GM12874 (cell line): ENCODE data around the gene SPTB.

Experiments
- CTCF ChIP-seq: IDR thresholded peaks from 2 replicates; pipeline ENCODE4 v1.5.1; 2011; ENCODE audit warnings: low read depth, mild to moderate bottlenecking, control low read depth, low read length, moderate library complexity; ENCODE audit not compliant: insufficient read depth

The SPTB gene

GRCh38 chr14:64704143-64704742 lies 175.5 kb downstream of the SPTB start, which contains the start of gene PLEKHG3:
PLEKHG3 (plus strand) TSS chr14:64704424; CDS start chr14:64727632, 23,208 bp downstream.
- TF ChIP-seq CTCF, result no peak

- no peak for TF ChIP-seq CTCF
Observed at GRCh38 chr14:64703395-64704142, 176.1 kb downstream of the SPTB start.

GRCh38 chr14:64702493-64703394 lies 177.0 kb downstream of the SPTB start:
- no peak for TF ChIP-seq CTCF

- no peak for TF ChIP-seq CTCF
Observed at GRCh38 chr14:64701660-64702059, 178.0 kb downstream of the SPTB start.

- TF ChIP-seq CTCF, result no peak
Observed at GRCh38 chr14:64700894-64701293, 178.8 kb downstream of the SPTB start.

- no peak for TF ChIP-seq CTCF
Observed at GRCh38 chr14:64700290-64700689, 179.4 kb downstream of the SPTB start.

GRCh38 chr14:64698903-64699302 lies 180.8 kb downstream of the SPTB start:
- TF ChIP-seq CTCF, result no peak
